ENCODE data around the gene IL20.

The IL20 gene

GRCh38 chr1:206895325-206895724 lies 29.9 kb downstream of the IL20 start:
- peak; percentile 96 for DNase-seq (ENCODE audit: low spot score)
- TF ChIP-seq CTCF (conservative IDR thresholded peaks at IDR 0.05; ENCODE audit: low read depth) = no peak
- CTCF ChIA-PET = interaction anchor here (0.5 to 1.2 kb wide), 5 partner anchors 14 to 169 kb away, joined by 4 to 6 read pairs (median 5); no protein-coding TSS in a partner anchor
- peak overlapping the region; percentile 30 for H3K27ac ChIP-seq
- POLR2A ChIA-PET (ENCODE audit: low non-redundant PET) = interaction anchor here (1.0 to 1.2 kb wide), 2 partner anchors 11 to 14 kb away, joined by 3 to 5 read pairs; no protein-coding TSS in a partner anchor

GRCh38 chr1:206895837-206896242 lies 30.4 kb downstream of the IL20 start:
- ChIA-PET CTCF (interaction anchor here (0.8 to 1.2 kb wide), 5 partner anchors 13 to 409 kb away, joined by 3 to 6 read pairs (median 5); no protein-coding TSS in a partner anchor), POLR2A (ENCODE audit: low non-redundant PET) (interaction anchor here (1.0 to 1.2 kb wide), 2 partner anchors 10 to 13 kb away, joined by 3 to 5 read pairs; no protein-coding TSS in a partner anchor)
- no peak for DNase-seq (ENCODE audit: low spot score)
- no peak for TF ChIP-seq CTCF (conservative IDR thresholded peaks at IDR 0.05; ENCODE audit: low read depth)
- peak overlapping the region; percentile 30 for H3K27ac ChIP-seq

- DNase-seq (ENCODE audit: low spot score) = no peak
- POLR2A ChIA-PET (ENCODE audit: low non-redundant PET) = interaction anchor here (1.2 kb wide), 1 partner anchor 10 kb away, joined by 3 read pairs; no protein-coding TSS in a partner anchor
- H3K27ac ChIP-seq = no peak overlapping the region; the same call in 1 of the 2 replicates
- CTCF ChIA-PET = interaction anchor here (0.6 to 1.2 kb wide), 3 partner anchors 86 to 409 kb away, joined by 3 read pairs; no protein-coding TSS in a partner anchor
- TF ChIP-seq CTCF (conservative IDR thresholded peaks at IDR 0.05; ENCODE audit: low read depth) = no peak
These were observed 30.8 kb downstream of the IL20 start for GRCh38 chr1:206896261-206896660.

- TF ChIP-seq CTCF (conservative IDR thresholded peaks at IDR 0.05; ENCODE audit: low read depth) = no peak
- POLR2A ChIA-PET (ENCODE audit: low non-redundant PET) = no interaction called here
- peak within 1 kb of the TSS; percentile 63 for H3K27ac ChIP-seq
- no peak for DNase-seq (ENCODE audit: low spot score)
- CTCF ChIA-PET = interaction anchor here (0.6 to 1.2 kb wide), 3 partner anchors 87 to 408 kb away, joined by 3 to 5 read pairs (median 3); no protein-coding TSS in a partner anchor
These were observed 31.8 kb downstream of the IL20 start, which contains the start of gene IL24 for GRCh38 chr1:206897175-206897574. Gene IL24 (plus strand): TSS chr1:206897443. CDS start chr1:206897833, 390 bp downstream.

- CTCF ChIA-PET = interaction anchor here (1.3 kb wide), 1 partner anchor 33 kb away, joined by 5 read pairs; the partner anchor contains the start of gene IL20
- H3K27ac ChIP-seq = peak overlapping the region; percentile 63
- peak; percentile 55 for DNase-seq (ENCODE audit: low spot score)
- no peak for TF ChIP-seq CTCF (conservative IDR thresholded peaks at IDR 0.05; ENCODE audit: low read depth)
- POLR2A ChIA-PET (ENCODE audit: low non-redundant PET) = no interaction called here
These were observed 32.9 kb downstream of the IL20 start for GRCh38 chr1:206898089-206898914.

- H3K27ac ChIP-seq = peak overlapping the region; percentile 63
- TF ChIP-seq CTCF (conservative IDR thresholded peaks at IDR 0.05; ENCODE audit: low read depth) = no peak
- ChIA-PET CTCF (interaction anchor here (1.3 kb wide), 1 partner anchor 34 kb away, joined by 5 read pairs; the partner anchor contains the start of gene IL20), POLR2A (ENCODE audit: low non-redundant PET) (no interaction called here)
- DNase-seq (ENCODE audit: low spot score) = no peak
These were observed 33.5 kb downstream of the IL20 start for GRCh38 chr1:206898915-206899431.

All from RWPE1 (cell line).